Astrocyte of the spinal cord (primary cell): Measurements from ENCODE around the gene CHST8.

Source experiments
- DNase-seq: peaks from one replicate; pipeline ENCODE4 v3.0.0; 2011; ENCODE audit warnings: low read depth, low spot score
- H3K4me3 ChIP-seq: 2 replicates; pipeline ENCODE4 v1.5.1; 2011; ENCODE audit warnings: low read depth, mild to moderate bottlenecking, low read length, moderate library complexity
- in situ Hi-C: cut with HindIII; loops from 2 replicates; pipeline ENCODE4 v1.10.0; 2017; ENCODE audit warnings: low sequenced_read_pairs
- TF ChIP-seq, protein P1 (sequence below): IDR thresholded peaks from 2 replicates; pipeline ENCODE4 v1.5.1; 2012; ENCODE audit warnings: low read depth, mild to moderate bottlenecking, low read length, inconsistent platforms

CHST8 gene

GRCh38 chr19:33748231-33748630, 126.5 kb downstream of the CHST8 start:
- TF ChIP-seq, protein P1, sequence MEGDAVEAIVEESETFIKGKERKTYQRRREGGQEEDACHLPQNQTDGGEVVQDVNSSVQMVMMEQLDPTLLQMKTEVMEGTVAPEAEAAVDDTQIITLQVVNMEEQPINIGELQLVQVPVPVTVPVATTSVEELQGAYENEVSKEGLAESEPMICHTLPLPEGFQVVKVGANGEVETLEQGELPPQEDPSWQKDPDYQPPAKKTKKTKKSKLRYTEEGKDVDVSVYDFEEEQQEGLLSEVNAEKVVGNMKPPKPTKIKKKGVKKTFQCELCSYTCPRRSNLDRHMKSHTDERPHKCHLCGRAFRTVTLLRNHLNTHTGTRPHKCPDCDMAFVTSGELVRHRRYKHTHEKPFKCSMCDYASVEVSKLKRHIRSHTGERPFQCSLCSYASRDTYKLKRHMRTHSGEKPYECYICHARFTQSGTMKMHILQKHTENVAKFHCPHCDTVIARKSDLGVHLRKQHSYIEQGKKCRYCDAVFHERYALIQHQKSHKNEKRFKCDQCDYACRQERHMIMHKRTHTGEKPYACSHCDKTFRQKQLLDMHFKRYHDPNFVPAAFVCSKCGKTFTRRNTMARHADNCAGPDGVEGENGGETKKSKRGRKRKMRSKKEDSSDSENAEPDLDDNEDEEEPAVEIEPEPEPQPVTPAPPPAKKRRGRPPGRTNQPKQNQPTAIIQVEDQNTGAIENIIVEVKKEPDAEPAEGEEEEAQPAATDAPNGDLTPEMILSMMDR = no peak
- in situ Hi-C loops = no loop called here
- H3K4me3 ChIP-seq = no peak overlapping the region
- DNase-seq = no peak

- TF ChIP-seq, protein P1 = no peak
- H3K4me3 ChIP-seq = no peak overlapping the region
- DNase-seq = no peak
- in situ Hi-C loops = no loop called here
Observed at GRCh38 chr19:33749016-33749415, 127.3 kb downstream of the CHST8 start.

GRCh38 chr19:33749619-33750175, 127.9 kb downstream of the CHST8 start:
- DNase-seq = no peak
- TF ChIP-seq, protein P1 = no peak
- no peak overlapping the region for H3K4me3 ChIP-seq
- in situ Hi-C loops = no loop called here

- TF ChIP-seq, protein P1 = no peak
- DNase-seq = no peak
- in situ Hi-C loops = no loop called here
- no peak overlapping the region for H3K4me3 ChIP-seq
Observed at GRCh38 chr19:33750587-33751435, 129.1 kb downstream of the CHST8 start.

- in situ Hi-C loops = no loop called here
- H3K4me3 ChIP-seq = no peak overlapping the region
- TF ChIP-seq, protein P1 = no peak
- no peak for DNase-seq
Observed at GRCh38 chr19:33751436-33751770, 129.7 kb downstream of the CHST8 start.

DNA sequence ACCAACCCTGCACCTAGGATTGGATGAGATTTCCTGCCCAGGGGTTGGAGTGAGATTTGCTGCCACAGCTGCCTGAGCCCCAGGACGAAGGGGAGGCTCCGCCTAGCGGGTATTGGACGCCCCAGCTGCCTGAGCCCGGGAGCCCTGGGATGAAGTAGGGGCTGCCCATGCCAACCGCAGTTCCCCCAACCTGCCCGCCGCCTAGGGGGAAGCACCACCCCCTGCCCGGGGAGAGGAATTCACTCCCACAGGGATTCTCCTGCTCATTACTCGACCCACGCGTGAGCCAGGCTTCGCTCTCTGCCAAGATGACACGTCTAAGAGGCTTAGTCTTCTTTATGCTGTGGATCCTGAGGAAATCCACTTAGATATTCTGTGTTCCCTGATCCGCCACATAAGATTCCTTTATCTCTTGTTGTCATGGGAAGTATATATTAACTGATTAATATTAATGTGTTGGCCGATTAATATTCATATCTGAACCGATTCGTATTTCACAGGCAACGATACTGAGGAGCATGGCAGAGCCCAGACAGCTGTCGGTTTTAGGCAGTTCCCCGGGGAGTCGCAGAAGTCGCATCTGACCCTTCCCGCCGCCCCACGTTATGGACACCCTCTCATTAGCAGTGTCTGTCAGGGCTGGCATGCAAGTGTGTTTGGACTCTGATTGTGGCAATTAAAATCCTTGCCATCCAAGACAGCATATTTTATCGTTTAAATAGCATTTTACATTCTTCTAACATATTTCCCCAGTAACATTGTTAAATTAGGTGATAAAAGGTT, 130.5 kb downstream of the CHST8 start:
- TF ChIP-seq, protein P1 = no peak
- no peak overlapping the region for H3K4me3 ChIP-seq
- no peak for DNase-seq
- in situ Hi-C loops = no loop called here
